GM06990 (cell line): ENCODE measurements around the gene TANGO2.

ENCODE experiments used
- DNase-seq: peaks from one replicate; pipeline ENCODE4 v3.0.0-alpha.2; 2011; ENCODE audit not compliant: insufficient read length; ENCODE audit errors: extremely low read depth
- H3K27me3 ChIP-seq: replicated peaks from 2 replicates; pipeline ENCODE4 v1.6.0; 2011; ENCODE audit warnings: low read length; ENCODE audit not compliant: control insufficient read depth, insufficient read depth
- H3K36me3 ChIP-seq: 2 replicates; pipeline ENCODE4 v1.5.1; 2011; ENCODE audit warnings: low read length; ENCODE audit not compliant: control insufficient read depth, insufficient read depth
- H3K4me3 ChIP-seq: replicated peaks from 2 replicates; pipeline ENCODE4 v1.5.1; 2011; ENCODE audit warnings: low read depth, mild to moderate bottlenecking, control low read depth, low read length
- TF ChIP-seq, protein P1 (sequence below): IDR thresholded peaks from 2 replicates; pipeline ENCODE4 v1.5.1; 2011; ENCODE audit warnings: low read length, control low read depth, mild to moderate bottlenecking, inconsistent platforms; ENCODE audit not compliant: insufficient read depth, poor library complexity, severe bottlenecking

TANGO2 gene

DNA sequence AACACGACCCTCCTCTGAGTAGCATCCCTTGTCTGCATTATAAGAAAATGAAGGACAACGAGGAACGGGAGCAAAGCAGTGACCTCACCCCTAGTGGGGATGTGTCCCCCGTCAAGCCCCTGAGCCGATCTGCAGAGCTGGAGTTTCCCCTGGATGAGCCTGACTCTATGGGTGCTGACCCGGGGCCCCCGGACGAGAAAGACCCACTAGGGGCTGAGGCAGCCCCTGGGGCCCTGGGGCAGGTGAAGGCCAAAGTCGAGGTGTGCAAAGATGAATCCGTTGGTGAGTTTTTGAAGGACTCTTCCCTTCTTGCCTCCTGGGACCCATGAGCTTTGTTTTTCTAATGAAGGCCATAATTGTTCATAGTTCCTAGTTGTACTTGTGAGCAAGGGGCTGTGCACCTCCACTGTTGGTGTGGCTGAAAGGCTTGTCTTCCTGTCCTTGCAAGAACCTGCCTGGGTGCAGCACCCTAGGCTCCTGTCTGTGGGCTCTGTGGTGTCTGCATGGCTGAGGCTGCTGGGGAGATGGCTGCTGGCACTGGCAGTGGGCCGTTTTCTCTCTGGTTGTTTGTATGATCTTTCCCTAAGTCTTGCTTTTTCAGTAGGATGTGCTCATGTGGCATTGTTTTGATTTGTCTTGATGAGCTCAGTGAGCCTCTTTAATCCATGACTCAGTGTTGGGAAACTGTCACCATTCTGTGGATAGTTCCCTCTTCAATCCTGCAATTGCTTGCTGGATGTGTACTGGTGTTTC is 69.2 kb downstream of the TANGO2 start:
- no peak for DNase-seq
- no peaks in the 10 kb centered on the region for H3K27me3 ChIP-seq
- H3K4me3 ChIP-seq = no peak overlapping the region
- TF ChIP-seq, protein P1, sequence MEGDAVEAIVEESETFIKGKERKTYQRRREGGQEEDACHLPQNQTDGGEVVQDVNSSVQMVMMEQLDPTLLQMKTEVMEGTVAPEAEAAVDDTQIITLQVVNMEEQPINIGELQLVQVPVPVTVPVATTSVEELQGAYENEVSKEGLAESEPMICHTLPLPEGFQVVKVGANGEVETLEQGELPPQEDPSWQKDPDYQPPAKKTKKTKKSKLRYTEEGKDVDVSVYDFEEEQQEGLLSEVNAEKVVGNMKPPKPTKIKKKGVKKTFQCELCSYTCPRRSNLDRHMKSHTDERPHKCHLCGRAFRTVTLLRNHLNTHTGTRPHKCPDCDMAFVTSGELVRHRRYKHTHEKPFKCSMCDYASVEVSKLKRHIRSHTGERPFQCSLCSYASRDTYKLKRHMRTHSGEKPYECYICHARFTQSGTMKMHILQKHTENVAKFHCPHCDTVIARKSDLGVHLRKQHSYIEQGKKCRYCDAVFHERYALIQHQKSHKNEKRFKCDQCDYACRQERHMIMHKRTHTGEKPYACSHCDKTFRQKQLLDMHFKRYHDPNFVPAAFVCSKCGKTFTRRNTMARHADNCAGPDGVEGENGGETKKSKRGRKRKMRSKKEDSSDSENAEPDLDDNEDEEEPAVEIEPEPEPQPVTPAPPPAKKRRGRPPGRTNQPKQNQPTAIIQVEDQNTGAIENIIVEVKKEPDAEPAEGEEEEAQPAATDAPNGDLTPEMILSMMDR = no peak
- peaks cover 54% of the 10 kb centered on the region for H3K36me3 ChIP-seq

DNA sequence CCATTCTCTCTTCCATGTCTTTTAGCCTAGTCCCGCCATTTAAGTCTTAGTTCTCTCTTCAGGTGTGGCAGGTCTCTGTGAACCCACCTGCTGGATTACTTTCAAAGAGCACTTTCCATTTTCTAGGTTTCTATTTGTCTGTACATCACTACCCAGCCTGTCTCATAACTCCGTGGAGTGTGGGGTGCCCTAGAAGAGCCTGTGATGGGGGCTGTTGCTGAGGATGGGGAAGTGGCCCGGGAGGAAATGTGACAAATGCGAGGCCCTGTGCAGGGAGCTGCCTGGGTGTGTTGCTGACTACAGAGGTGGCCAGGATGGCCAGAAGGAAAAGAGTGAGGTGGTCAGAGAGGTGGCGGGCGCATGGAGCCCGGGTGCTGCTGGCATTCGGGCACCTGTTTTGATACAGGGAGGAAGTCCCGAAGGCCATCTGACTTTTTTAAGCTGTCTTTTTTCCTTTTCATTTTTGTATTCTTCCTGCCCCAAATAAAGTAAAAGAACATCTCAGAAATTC is 69.9 kb downstream of the TANGO2 start:
- TF ChIP-seq, protein P1 = no peak
- no peaks in the 10 kb centered on the region for H3K27me3 ChIP-seq
- no peak overlapping the region for H3K4me3 ChIP-seq
- H3K36me3 ChIP-seq = peaks cover 54% of the 10 kb centered on the region
- no peak for DNase-seq

DNA sequence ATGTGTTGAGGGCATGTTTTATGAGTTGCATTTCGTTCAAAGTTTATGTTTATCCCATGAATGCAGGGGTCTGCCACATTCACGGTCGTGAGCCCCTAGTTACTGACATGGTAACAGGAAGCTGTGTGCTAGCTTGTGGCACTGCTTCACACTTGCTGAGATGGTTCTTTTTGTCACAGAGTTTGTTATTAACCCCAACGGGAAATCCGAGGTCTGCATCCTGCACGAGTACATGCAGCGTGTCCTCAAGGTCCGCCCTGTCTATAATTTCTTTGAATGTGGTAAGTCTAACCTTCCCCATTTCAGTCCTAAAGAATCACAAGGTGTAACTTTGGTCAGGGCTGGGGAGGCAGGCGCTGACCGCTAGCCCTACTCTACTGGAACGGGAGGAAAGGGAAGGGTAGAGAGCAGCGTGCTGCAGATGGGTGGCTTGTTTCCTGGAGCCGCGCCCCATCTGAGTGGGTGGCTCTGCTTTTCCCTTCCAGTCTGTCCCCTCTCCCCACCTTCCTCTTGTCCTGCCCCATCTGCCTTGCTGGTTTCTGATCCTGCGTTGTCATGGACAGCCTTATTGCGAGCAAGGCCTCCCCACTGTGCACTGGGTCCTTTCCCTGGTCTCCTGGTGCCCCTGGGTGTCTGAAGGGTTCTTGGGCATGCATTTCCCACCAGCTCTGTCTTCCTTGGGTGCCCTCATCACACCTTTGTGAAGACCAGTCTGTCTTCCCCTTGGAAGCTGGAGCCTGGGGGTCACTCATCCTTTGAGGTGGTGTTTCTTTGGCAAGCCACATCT is 71.0 kb downstream of the TANGO2 start:
- peaks cover 49% of the 10 kb centered on the region for H3K36me3 ChIP-seq
- H3K27me3 ChIP-seq = no peaks in the 10 kb centered on the region
- DNase-seq = no peak
- H3K4me3 ChIP-seq = no peak overlapping the region
- TF ChIP-seq, protein P1 = no peak

DNA sequence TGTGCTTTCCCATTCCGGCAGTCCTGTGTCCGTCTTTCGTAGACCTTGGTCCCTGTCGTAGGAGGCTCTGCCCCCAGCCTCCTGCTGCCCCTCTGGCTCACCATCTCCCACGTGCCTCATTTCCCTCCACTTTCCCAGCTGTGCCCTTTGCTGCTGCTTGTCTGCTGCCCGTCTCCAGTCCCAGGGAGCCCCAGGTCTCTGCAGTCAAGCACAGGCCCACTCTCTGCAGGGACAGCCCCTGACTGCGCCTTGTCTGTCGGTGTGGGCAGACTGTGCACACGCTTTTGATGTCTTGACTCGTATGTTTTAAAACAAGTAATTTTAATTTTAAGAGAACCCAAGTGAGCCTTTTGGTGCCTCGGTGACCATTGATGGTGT is 71.6 kb downstream of the TANGO2 start:
- DNase-seq = no peak
- Histone ChIP-seq H3K4me3 (no peak overlapping the region), H3K27me3 (no peaks in the 10 kb centered on the region), H3K36me3 (peaks cover 44% of the 10 kb centered on the region)
- TF ChIP-seq, protein P1 = no peak

DNA sequence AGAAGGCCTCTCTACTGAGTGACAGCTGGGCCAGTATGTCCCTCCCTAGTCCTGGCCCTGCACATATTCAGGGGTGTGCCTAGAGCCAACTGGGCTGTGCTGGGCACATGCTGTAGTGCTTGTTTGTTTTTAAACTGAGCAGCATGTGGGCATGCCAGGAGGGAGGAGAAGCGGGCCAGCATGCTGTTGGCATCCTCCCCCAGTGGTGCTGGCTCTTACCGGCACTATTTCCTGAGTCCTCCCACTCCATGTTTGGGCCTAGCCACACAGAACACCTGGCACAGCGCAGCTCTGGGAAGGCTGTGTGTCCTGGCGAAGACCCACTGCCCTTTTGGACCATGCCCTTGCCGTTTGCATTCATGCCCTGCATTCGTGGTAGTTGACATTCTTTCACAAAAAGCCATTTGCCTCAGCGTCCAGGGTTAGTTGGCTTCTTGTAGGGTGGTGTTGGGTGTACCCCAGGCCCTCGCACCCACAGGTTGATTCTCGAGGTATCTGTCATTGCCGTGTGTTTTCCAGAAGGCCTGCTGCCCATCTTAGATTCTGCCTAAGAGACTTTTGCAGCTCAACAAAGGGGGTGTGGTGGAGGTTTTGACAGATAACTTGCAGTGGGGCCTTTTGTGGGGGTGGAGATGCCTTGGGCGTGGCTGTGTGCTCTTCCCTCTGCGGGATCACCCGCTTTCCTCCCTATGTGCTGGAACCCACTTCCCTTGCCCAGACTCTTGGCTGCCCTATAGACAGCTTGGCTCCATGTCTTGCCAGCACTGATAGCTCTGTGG is 72.7 kb downstream of the TANGO2 start:
- peaks cover 37% of the 10 kb centered on the region for H3K36me3 ChIP-seq
- no peak for DNase-seq

More for the DNA sequence above, 72.7 kb downstream of the TANGO2 start:
- Histone ChIP-seq H3K4me3 (no peak overlapping the region), H3K27me3 (no peaks in the 10 kb centered on the region)
- TF ChIP-seq, protein P1 = no peak
